Measurements from ENCODE around the gene ZNF212. TPM values are rescaled to one million over a fixed set of nuclear protein-coding genes. Genes with fewer than 3 reads are reported as not detected.

ZNF212 gene
- polyA plus RNA-seq, 1 of the 3 experiments (the other 2 are of a cell fraction): 11.5 TPM

GRCh38 chr7:149195180-149196150, 44.0 kb upstream of the ZNF212 start, which contains the start of gene ZNF282:
TSS of gene ZNF282 (plus strand) at chr7:149195546. CDS start at chr7:149195590, 44 bp downstream.
- Histone ChIP-seq H3K27ac (ENCODE audit: low read depth in 2 of 2, low read length in 1 of 2) (peak within 1 kb of the TSS; percentile 76 to 93), H3F3A (replicated peaks; ENCODE audit: insufficient read depth) (peaks cover 11% of the 10 kb centered on the region), H3K9me3 (no peaks in the 10 kb centered on the region), H3K4me3 (ENCODE audit: low read depth in 2 of 2, low read length in 1 of 2) (peak within 1 kb of the TSS; percentile 90 to 91), H3K27me3 (ENCODE audit: insufficient read depth) (no peaks in the 10 kb centered on the region; the same call in 1 of the 2 replicates), H3K9me2 (no peaks in the 10 kb centered on the region), H3K36me3 (replicated peaks in 1 of 2; ENCODE audit: control insufficient read depth in 1 of 2, insufficient read depth in 2 of 2, low read length in 1 of 2) (peaks cover 21 to 23% of the 10 kb centered on the region in 2 experiments), H3K4me1 (ENCODE audit: control insufficient read depth in 1 of 2, insufficient read depth in 2 of 2, low read depth in 1 of 2, low read length in 1 of 2) (peaks cover 13 to 15% of the 10 kb centered on the region in 2 experiments; a peak in 2 of 4 replicates), H3K4me2 (peak within 1 kb of the TSS; percentile 99), H3K9ac (peak within 1 kb of the TSS; percentile 85), H2AFZ (ENCODE audit: low read depth) (peak within 1 kb of the TSS; percentile 97), H4K20me1 (ENCODE audit: insufficient read depth) (peaks cover 16% of the 10 kb centered on the region), H3K79me2 (ENCODE audit: insufficient read depth) (peaks cover 53% of the 10 kb centered on the region)
- 0% methylated on average over 34 of the region's 97 CpGs for WGBS (ENCODE audit: low lambda C conversion rate)
- CTCF ChIA-PET: interaction anchor here (0.7 to 6.7 kb wide), 26 partner anchors 9 to 547 kb away, joined by 3 to 83 read pairs (median 5); partner anchors contain the start of genes ZNF212, ZNF398, ZNF425 and ZNF783
- peak; percentile 100 for DNase-seq
- POLR2A ChIA-PET: interaction anchor here (0.5 to 2.3 kb wide), 11 partner anchors 10 to 265 kb away, joined by 3 to 22 read pairs (median 3); partner anchors contain the start of genes ZNF398 and ZNF425
- peak; percentile 92 for TF ChIP-seq MAX (IDR thresholded peaks at IDR 0.05; ENCODE audit: low read depth)
- TF ChIP-seq TEAD4 (IDR thresholded peaks at IDR 0.05; ENCODE audit: borderline replicate concordance, insufficient read depth): no peak
- TF ChIP-seq EZH2phosphoT487 (IDR thresholded peaks at IDR 0.05; ENCODE audit: borderline replicate concordance, low read depth): no peak
- TF ChIP-seq SMC3 (IDR thresholded peaks at IDR 0.05; ENCODE audit: low read depth, low read length): peak; percentile 37
- no peak for TF ChIP-seq FOXM1 (IDR thresholded peaks at IDR 0.05; ENCODE audit: low read depth)
- no peak for TF ChIP-seq IRF3 (IDR thresholded peaks at IDR 0.05; ENCODE audit: low read depth, low read length)
- peak; percentile 55; the same call in 1 of the 2 replicates for TF ChIP-seq RCOR1 (IDR thresholded peaks at IDR 0.05; ENCODE audit: low read length)
- peak; percentile 26; the same call in 1 of the 2 replicates for TF ChIP-seq RXRA (IDR thresholded peaks at IDR 0.05; ENCODE audit: borderline replicate concordance, low read depth)
- peak; percentile 27; the same call in 1 of the 2 replicates for TF ChIP-seq PBX3 (IDR thresholded peaks at IDR 0.05)
- peak; percentile 50 for TF ChIP-seq ELF1 (IDR thresholded peaks at IDR 0.05)
- no peak for TF ChIP-seq USF1 (IDR thresholded peaks at IDR 0.05; ENCODE audit: borderline replicate concordance, low read depth)
- TF ChIP-seq MXI1 (IDR thresholded peaks at IDR 0.05; ENCODE audit: low read depth, low read length): peak; percentile 82; the same call in 1 of the 2 replicates
- TF ChIP-seq RFX5 (IDR thresholded peaks at IDR 0.05; ENCODE audit: low read length): no peak
- peak; percentile 77 for TF ChIP-seq REST (IDR thresholded peaks at IDR 0.05; ENCODE audit: low read depth, low read length)
- TF ChIP-seq TCF12 (IDR thresholded peaks at IDR 0.05): peak; percentile 50; the same call in 1 of the 2 replicates
- TF ChIP-seq TAF1 (IDR thresholded peaks at IDR 0.05; ENCODE audit: borderline replicate concordance, low read depth, low read length): peak; percentile 89
- TF ChIP-seq RAD21 (IDR thresholded peaks at IDR 0.05; ENCODE audit: low read length): peak; percentile 56
- TF ChIP-seq YY1 (IDR thresholded peaks at IDR 0.05; ENCODE audit: low read depth): peak; percentile 89
- TF ChIP-seq SIN3A (IDR thresholded peaks at IDR 0.05; ENCODE audit: borderline replicate concordance, low read depth, low read length): peak; percentile 95; the same call in 1 of the 2 replicates
- TF ChIP-seq ZBTB33 (IDR thresholded peaks at IDR 0.05; ENCODE audit: borderline replicate concordance, low read depth): no peak

Data from SK-N-SH (cell line).